IMR-90 (cell line): ENCODE data around the gene HOXC13. TPM values are rescaled to one million over a fixed set of nuclear protein-coding genes. Genes with fewer than 3 reads are reported as not detected.

ENCODE experiments used
- MXI1 ChIP-seq: IDR thresholded peaks from 2 replicates; pipeline ENCODE4 v1.6.1; 2012; ENCODE audit warnings: low read depth, mild to moderate bottlenecking, low read length, moderate library complexity, borderline replicate concordance
- RCOR1 ChIP-seq: IDR thresholded peaks from 2 replicates; pipeline ENCODE4 v1.6.1; 2012; ENCODE audit warnings: mild to moderate bottlenecking, low read length, improper control_type of control experiment; ENCODE audit not compliant: insufficient replicate concordance
- SMC3 ChIP-seq: fragments of 150-350 bp; IDR thresholded peaks from 2 replicates; pipeline ENCODE4 v1.6.1; 2016; ENCODE audit warnings: low read depth, mild to moderate bottlenecking, antibody characterized with exemption, low read length, moderate library complexity
- polyA plus RNA-seq, 3 experiments: library from polyadenylated mRNA; depleted of rRNA; stranded (reverse); fragments of >200 nt; gene quantifications; 2 replicates each; pipeline ENCODE4 v1.2.3, GENCODE V29; 2012; ENCODE audit warnings: low replicate concordance in 1 of 3
- total RNA-seq: library from RNA; depleted of rRNA; stranded (reverse); fragments of >200 nt; gene quantifications from 2 replicates; pipeline ENCODE4 v1.2.3, GENCODE V29; 2012
- TF ChIP-seq, protein P1 (sequence below): fragments of 150-350 bp; IDR thresholded peaks from 2 replicates; pipeline ENCODE4 v1.6.1; 2016; ENCODE audit warnings: low read depth, mild to moderate bottlenecking, low read length, moderate library complexity, borderline replicate concordance

Gene HOXC13
- total and polyA plus RNA-seq, 2 of the 4 experiments (the other 2 are of a cell fraction), result not detected

DNA sequence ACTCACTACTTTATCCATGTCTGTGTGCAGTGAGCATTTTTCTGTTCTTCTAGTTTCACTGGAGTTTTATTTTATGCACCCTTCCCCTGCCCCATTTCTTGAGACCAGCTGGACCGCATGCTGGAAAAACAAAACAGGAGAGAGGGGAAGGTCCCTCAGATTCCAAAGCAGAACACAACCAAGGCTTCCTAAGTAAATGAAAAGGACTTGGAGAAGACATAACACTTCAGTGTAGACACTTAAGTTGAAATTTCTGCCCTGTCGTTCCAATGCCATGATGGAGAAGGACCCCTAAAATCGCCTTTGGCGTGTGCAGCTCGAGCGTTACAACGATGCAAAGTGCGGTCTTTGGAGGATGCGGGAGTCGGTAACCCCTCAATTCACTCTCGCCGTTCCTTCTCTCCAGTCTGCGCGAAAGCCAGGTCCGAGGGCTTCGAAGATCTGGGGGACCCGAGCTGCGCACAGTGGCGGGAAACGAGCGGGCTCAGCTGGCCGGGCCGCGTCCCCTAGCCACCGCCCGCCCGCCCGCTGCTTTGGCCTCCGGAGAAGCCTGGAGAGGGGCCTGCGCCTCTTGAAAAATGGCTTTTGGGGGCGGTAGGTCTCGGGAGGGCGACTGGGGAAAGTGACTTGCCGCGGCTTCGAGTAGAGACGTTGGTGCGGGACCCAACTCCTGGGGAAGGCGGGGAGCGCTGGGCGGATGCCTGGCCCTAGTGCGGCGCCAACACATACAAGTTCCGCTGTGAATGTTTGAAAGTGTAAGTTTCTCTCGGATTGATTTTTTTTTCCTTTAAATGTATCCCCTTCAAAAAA is 11.2 kb upstream of the HOXC13 start (continued):
- TF ChIP-seq, protein P1, sequence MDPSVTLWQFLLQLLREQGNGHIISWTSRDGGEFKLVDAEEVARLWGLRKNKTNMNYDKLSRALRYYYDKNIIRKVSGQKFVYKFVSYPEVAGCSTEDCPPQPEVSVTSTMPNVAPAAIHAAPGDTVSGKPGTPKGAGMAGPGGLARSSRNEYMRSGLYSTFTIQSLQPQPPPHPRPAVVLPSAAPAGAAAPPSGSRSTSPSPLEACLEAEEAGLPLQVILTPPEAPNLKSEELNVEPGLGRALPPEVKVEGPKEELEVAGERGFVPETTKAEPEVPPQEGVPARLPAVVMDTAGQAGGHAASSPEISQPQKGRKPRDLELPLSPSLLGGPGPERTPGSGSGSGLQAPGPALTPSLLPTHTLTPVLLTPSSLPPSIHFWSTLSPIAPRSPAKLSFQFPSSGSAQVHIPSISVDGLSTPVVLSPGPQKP, result no peak
- TF ChIP-seq RCOR1 (no peak), SMC3 (no peak), MXI1 (no peak)
